Measurements from ENCODE around the gene ZNF500. TPM values are rescaled to one million over a fixed set of nuclear protein-coding genes. Genes with fewer than 3 reads are reported as not detected.
A peak's percentile ranks its signal among the peaks of the same experiment; 100 is the strongest.

The ZNF500 gene
- total and polyA plus RNA-seq, 2 donors: 7.7 to 13.8 TPM

- Histone ChIP-seq H3K4me3 (ENCODE audit: low read length in 2 of 2) (peak overlapping the region; percentile 71 to 74), H3K4me1 (ENCODE audit: control insufficient read depth in 2 of 2, insufficient read depth in 2 of 2, low read length in 2 of 2) (peaks cover 17 to 33% of the 10 kb centered on the region in 2 donors), H3K36me3 (ENCODE audit: control insufficient read depth in 2 of 2, insufficient read depth in 2 of 2, low read length in 1 of 2) (peaks cover 18% of the 10 kb centered on the region in 2 donors), H3K27me3 (ENCODE audit: control insufficient read depth in 2 of 2, insufficient read depth in 1 of 2, low read length in 1 of 2) (no peaks in the 10 kb centered on the region), H3K27ac (ENCODE audit: low read depth in 1 of 2, low read length in 1 of 2) (peak overlapping the region; percentile 90 to 91), H3K9me3 (ENCODE audit: control insufficient read depth in 2 of 2, insufficient read depth in 1 of 2, low read length in 1 of 2) (no peaks in the 10 kb centered on the region)
- 49% methylated on average over 17 of the region's 17 CpGs for WGBS
- no peak for DNase-seq (ENCODE audit: low read depth in 6 of 9, low spot score in 9 of 9)
Observed at GRCh38 chr16:4767872-4768548, 1.0 kb upstream of the ZNF500 start.

- Histone ChIP-seq H3K27me3 (ENCODE audit: control insufficient read depth in 2 of 2, insufficient read depth in 1 of 2, low read length in 1 of 2) (no peaks in the 10 kb centered on the region), H3K27ac (ENCODE audit: low read depth in 1 of 2, low read length in 1 of 2) (no peak overlapping the region), H3K4me1 (ENCODE audit: control insufficient read depth in 2 of 2, insufficient read depth in 2 of 2, low read length in 2 of 2) (peaks cover 17 to 33% of the 10 kb centered on the region in 2 donors), H3K36me3 (ENCODE audit: control insufficient read depth in 2 of 2, insufficient read depth in 2 of 2, low read length in 1 of 2) (peaks cover 36% of the 10 kb centered on the region in 2 donors), H3K9me3 (ENCODE audit: control insufficient read depth in 2 of 2, insufficient read depth in 1 of 2, low read length in 1 of 2) (no peaks in the 10 kb centered on the region), H3K4me3 (ENCODE audit: low read length in 2 of 2) (peak overlapping the region; percentile 87 to 98)
- 85% methylated on average over 26 of the region's 26 CpGs for WGBS
- no peak for DNase-seq (ENCODE audit: low read depth in 6 of 9, low spot score in 9 of 9)
Observed at GRCh38 chr16:4765511-4766474, 1.2 kb downstream of the ZNF500 start.

- no peak overlapping the region for H3K27ac ChIP-seq (ENCODE audit: low read depth in 1 of 2, low read length in 1 of 2)
- H3K9me3 ChIP-seq (ENCODE audit: control insufficient read depth in 2 of 2, insufficient read depth in 1 of 2, low read length in 1 of 2): no peaks in the 10 kb centered on the region
- no peak overlapping the region for H3K4me3 ChIP-seq (ENCODE audit: low read length in 2 of 2)
- DNase-seq (ENCODE audit: low read depth in 6 of 9, low spot score in 9 of 9): no peak
- WGBS: 98% methylated on average over 7 of the region's 7 CpGs
- no peaks in the 10 kb centered on the region for H3K27me3 ChIP-seq (ENCODE audit: control insufficient read depth in 2 of 2, insufficient read depth in 1 of 2, low read length in 1 of 2)
- peaks cover 55% of the 10 kb centered on the region in 2 donors for H3K36me3 ChIP-seq (ENCODE audit: control insufficient read depth in 2 of 2, insufficient read depth in 2 of 2, low read length in 1 of 2)
- H3K4me1 ChIP-seq (ENCODE audit: control insufficient read depth in 2 of 2, insufficient read depth in 2 of 2, low read length in 2 of 2): peaks cover 17 to 29% of the 10 kb centered on the region in 2 donors
Observed at GRCh38 chr16:4763791-4764190, 3.2 kb downstream of the ZNF500 start.

GRCh38 chr16:4762205-4762604 is 4.8 kb downstream of the ZNF500 start:
- Histone ChIP-seq H3K9me3 (ENCODE audit: control insufficient read depth in 2 of 2, insufficient read depth in 1 of 2, low read length in 1 of 2) (no peaks in the 10 kb centered on the region), H3K27me3 (ENCODE audit: control insufficient read depth in 2 of 2, insufficient read depth in 1 of 2, low read length in 1 of 2) (no peaks in the 10 kb centered on the region), H3K27ac (ENCODE audit: low read depth in 1 of 2, low read length in 1 of 2) (no peak overlapping the region), H3K4me1 (ENCODE audit: control insufficient read depth in 2 of 2, insufficient read depth in 2 of 2, low read length in 2 of 2) (peaks cover 9 to 15% of the 10 kb centered on the region in 2 donors), H3K4me3 (ENCODE audit: low read length in 2 of 2) (no peak overlapping the region), H3K36me3 (ENCODE audit: control insufficient read depth in 2 of 2, insufficient read depth in 2 of 2, low read length in 1 of 2) (peaks cover 63 to 64% of the 10 kb centered on the region in 2 donors)
- no peak for DNase-seq (ENCODE audit: low read depth in 6 of 9, low spot score in 9 of 9)
- WGBS: 96% methylated on average over 9 of the region's 9 CpGs

- H3K27ac ChIP-seq (ENCODE audit: low read depth in 1 of 2, low read length in 1 of 2): no peak overlapping the region
- no peaks in the 10 kb centered on the region for H3K27me3 ChIP-seq (ENCODE audit: control insufficient read depth in 2 of 2, insufficient read depth in 1 of 2, low read length in 1 of 2)
- H3K36me3 ChIP-seq (ENCODE audit: control insufficient read depth in 2 of 2, insufficient read depth in 2 of 2, low read length in 1 of 2): peaks cover 72 to 73% of the 10 kb centered on the region in 2 donors
- 98% methylated on average over 23 of the region's 23 CpGs for WGBS
- no peak for DNase-seq (ENCODE audit: low read depth in 6 of 9, low spot score in 9 of 9)
- no peak overlapping the region for H3K4me3 ChIP-seq (ENCODE audit: low read length in 2 of 2)
- H3K9me3 ChIP-seq (ENCODE audit: control insufficient read depth in 2 of 2, insufficient read depth in 1 of 2, low read length in 1 of 2): peaks cover 1 to 2% of the 10 kb centered on the region in 2 donors
- peaks cover 1 to 3% of the 10 kb centered on the region in 2 donors for H3K4me1 ChIP-seq (ENCODE audit: control insufficient read depth in 2 of 2, insufficient read depth in 2 of 2, low read length in 2 of 2)
Observed at GRCh38 chr16:4760221-4760910, 6.6 kb downstream of the ZNF500 start.

GRCh38 chr16:4755687-4756086 is 11.3 kb downstream of the ZNF500 start:
- Histone ChIP-seq H3K9me3 (ENCODE audit: control insufficient read depth in 2 of 2, insufficient read depth in 1 of 2, low read length in 1 of 2) (peaks cover 4 to 8% of the 10 kb centered on the region in 2 donors), H3K27me3 (ENCODE audit: control insufficient read depth in 2 of 2, insufficient read depth in 1 of 2, low read length in 1 of 2) (no peaks in the 10 kb centered on the region), H3K4me3 (ENCODE audit: low read length in 2 of 2) (no peak overlapping the region), H3K36me3 (ENCODE audit: control insufficient read depth in 2 of 2, insufficient read depth in 2 of 2, low read length in 1 of 2) (peaks cover 74 to 82% of the 10 kb centered on the region in 2 donors), H3K4me1 (ENCODE audit: control insufficient read depth in 2 of 2, insufficient read depth in 2 of 2, low read length in 2 of 2) (no peaks in the 10 kb centered on the region), H3K27ac (ENCODE audit: low read depth in 1 of 2, low read length in 1 of 2) (no peak overlapping the region)
- 98% methylated on average over 6 of the region's 6 CpGs for WGBS
- DNase-seq (ENCODE audit: low read depth in 6 of 9, low spot score in 9 of 9): no peak

- H3K27me3 ChIP-seq (ENCODE audit: control insufficient read depth in 2 of 2, insufficient read depth in 1 of 2, low read length in 1 of 2): no peaks in the 10 kb centered on the region
- 98% methylated on average over 4 of the region's 4 CpGs for WGBS
- DNase-seq (ENCODE audit: low read depth in 6 of 9, low spot score in 9 of 9): no peak
- peaks cover 71 to 74% of the 10 kb centered on the region in 2 donors for H3K36me3 ChIP-seq (ENCODE audit: control insufficient read depth in 2 of 2, insufficient read depth in 2 of 2, low read length in 1 of 2)
- H3K4me3 ChIP-seq (ENCODE audit: low read length in 2 of 2): no peak overlapping the region
- no peaks in the 10 kb centered on the region for H3K4me1 ChIP-seq (ENCODE audit: control insufficient read depth in 2 of 2, insufficient read depth in 2 of 2, low read length in 2 of 2)
- H3K27ac ChIP-seq (ENCODE audit: low read depth in 1 of 2, low read length in 1 of 2): no peak overlapping the region
- H3K9me3 ChIP-seq (ENCODE audit: control insufficient read depth in 2 of 2, insufficient read depth in 1 of 2, low read length in 1 of 2): peaks cover 4 to 8% of the 10 kb centered on the region in 2 donors
Observed at GRCh38 chr16:4754865-4755264, 12.1 kb downstream of the ZNF500 start.

GRCh38 chr16:4753227-4753626 is 13.7 kb downstream of the ZNF500 start:
- Histone ChIP-seq H3K27ac (ENCODE audit: low read depth in 1 of 2, low read length in 1 of 2) (no peak overlapping the region), H3K9me3 (ENCODE audit: control insufficient read depth in 2 of 2, insufficient read depth in 1 of 2, low read length in 1 of 2) (peaks cover 4 to 8% of the 10 kb centered on the region in 2 donors), H3K36me3 (ENCODE audit: control insufficient read depth in 2 of 2, insufficient read depth in 2 of 2, low read length in 1 of 2) (peaks cover 58 to 62% of the 10 kb centered on the region in 2 donors), H3K4me1 (ENCODE audit: control insufficient read depth in 2 of 2, insufficient read depth in 2 of 2, low read length in 2 of 2) (peaks cover 4 to 10% of the 10 kb centered on the region in 2 donors), H3K4me3 (ENCODE audit: low read length in 2 of 2) (no peak overlapping the region), H3K27me3 (ENCODE audit: control insufficient read depth in 2 of 2, insufficient read depth in 1 of 2, low read length in 1 of 2) (no peaks in the 10 kb centered on the region)
- no peak for DNase-seq (ENCODE audit: low read depth in 6 of 9, low spot score in 9 of 9)
- 98% methylated on average over 11 of the region's 11 CpGs for WGBS
